K562 (cell line): ENCODE measurements around the gene SRRD. TPM values are rescaled to one million over a fixed set of nuclear protein-coding genes. Genes with fewer than 3 reads are reported as not detected.

Source experiments
- HNRNPLL ChIP-seq: fragments of 200-400 bp; formaldehyde crosslinking; IDR thresholded peaks from 2 replicates; pipeline ENCODE4 v1.6.1; 2017; ENCODE audit warnings: low read length, low read depth, mild to moderate bottlenecking; ENCODE audit not compliant: poor library complexity, severe bottlenecking
- RBM22 ChIP-seq: fragments of 200-400 bp; formaldehyde crosslinking; IDR thresholded peaks from 2 replicates; pipeline ENCODE4 v1.6.1; 2018; ENCODE audit warnings: low read length, low read depth; ENCODE audit not compliant: poor library complexity, severe bottlenecking
- polyA plus RNA-seq, 8 experiments: library from polyadenylated mRNA; depleted of rRNA in 4 of 8; stranded (reverse) in 5 of 8; unstranded in 3 of 8; fragments of >200 nt; fragmentation: Nextera tagmentation in 2 of 8; fragmentation: Illumina TruSeq in 1 of 8; extraction: Ambion mirVana in 2 of 8; extraction: Trizol in 1 of 8; gene quantifications; 2 replicates each; pipeline versions ENCODE4 v1.2.1 to v1.2.3, GENCODE V29; 2011 to 2014; ENCODE audit warnings: inconsistent platforms in 1 of 8, missing spikeins in 1 of 8
- total RNA-seq, 7 experiments: library from RNA; depleted of rRNA in 6 of 7; stranded (reverse); fragments of >200 nt in 6 of 7; fragmentation: Illumina TruSeq in 2 of 7; extraction: Trizol in 2 of 7; gene quantifications; 2 replicates each; pipeline versions ENCODE4 v1.2.1 to v1.2.3, GENCODE V29; 2011 to 2021; ENCODE audit warnings: low replicate concordance in 1 of 7
- TF ChIP-seq, protein P1 (sequence below), 2 experiments: fragments of 450-650 bp in 1 of 2; sonication (generic) in 1 of 2; formaldehyde crosslinking in 1 of 2; IDR thresholded peaks; 2 replicates each; pipeline versions ENCODE4 v1.7.1 to v1.9.0; 2016 to 2022; ENCODE audit warnings: inconsistent platforms in 1 of 2, mild to moderate bottlenecking in 1 of 2, missing genetic modification reagents in 1 of 2
- TF ChIP-seq, protein P2 (sequence below): sonication (generic); formaldehyde crosslinking; IDR thresholded peaks from 2 replicates; pipeline ENCODE4 v1.8.0; 2022; ENCODE audit warnings: mild to moderate bottlenecking, missing genetic modification reagents

SRRD gene
- total and polyA plus RNA-seq, 9 of the 15 experiments (the other 6 are each of a cell fraction or from before 2014, with no cell fraction given): 4.9 to 59.4 (median 34.4) TPM

DNA sequence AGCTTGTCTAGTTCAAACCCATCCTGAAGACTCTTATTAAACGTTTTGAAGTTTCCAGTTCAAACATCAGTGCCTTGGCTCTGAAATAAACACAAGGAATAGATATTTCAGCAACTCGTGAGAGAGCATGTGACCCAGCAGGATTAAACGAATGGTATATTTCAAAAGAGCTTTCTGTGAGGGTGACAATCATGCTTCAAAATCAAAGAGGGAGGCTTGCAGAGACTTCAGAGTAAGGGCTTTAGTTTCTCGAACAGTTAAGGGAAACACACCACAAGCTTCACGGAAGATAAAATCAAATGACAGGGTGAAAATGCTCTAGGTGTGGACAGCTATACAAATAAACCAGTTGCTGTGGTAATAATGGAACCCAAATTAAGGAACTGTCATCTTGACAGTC lies 1.5 kb upstream of the SRRD start (continued):
- TF ChIP-seq, protein P1, sequence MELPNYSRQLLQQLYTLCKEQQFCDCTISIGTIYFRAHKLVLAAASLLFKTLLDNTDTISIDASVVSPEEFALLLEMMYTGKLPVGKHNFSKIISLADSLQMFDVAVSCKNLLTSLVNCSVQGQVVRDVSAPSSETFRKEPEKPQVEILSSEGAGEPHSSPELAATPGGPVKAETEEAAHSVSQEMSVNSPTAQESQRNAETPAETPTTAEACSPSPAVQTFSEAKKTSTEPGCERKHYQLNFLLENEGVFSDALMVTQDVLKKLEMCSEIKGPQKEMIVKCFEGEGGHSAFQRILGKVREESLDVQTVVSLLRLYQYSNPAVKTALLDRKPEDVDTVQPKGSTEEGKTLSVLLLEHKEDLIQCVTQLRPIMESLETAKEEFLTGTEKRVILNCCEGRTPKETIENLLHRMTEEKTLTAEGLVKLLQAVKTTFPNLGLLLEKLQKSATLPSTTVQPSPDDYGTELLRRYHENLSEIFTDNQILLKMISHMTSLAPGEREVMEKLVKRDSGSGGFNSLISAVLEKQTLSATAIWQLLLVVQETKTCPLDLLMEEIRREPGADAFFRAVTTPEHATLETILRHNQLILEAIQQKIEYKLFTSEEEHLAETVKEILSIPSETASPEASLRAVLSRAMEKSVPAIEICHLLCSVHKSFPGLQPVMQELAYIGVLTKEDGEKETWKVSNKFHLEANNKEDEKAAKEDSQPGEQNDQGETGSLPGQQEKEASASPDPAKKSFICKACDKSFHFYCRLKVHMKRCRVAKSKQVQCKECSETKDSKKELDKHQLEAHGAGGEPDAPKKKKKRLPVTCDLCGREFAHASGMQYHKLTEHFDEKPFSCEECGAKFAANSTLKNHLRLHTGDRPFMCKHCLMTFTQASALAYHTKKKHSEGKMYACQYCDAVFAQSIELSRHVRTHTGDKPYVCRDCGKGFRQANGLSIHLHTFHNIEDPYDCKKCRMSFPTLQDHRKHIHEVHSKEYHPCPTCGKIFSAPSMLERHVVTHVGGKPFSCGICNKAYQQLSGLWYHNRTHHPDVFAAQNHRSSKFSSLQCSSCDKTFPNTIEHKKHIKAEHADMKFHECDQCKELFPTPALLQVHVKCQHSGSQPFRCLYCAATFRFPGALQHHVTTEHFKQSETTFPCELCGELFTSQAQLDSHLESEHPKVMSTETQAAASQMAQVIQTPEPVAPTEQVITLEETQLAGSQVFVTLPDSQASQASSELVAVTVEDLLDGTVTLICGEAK (IDR thresholded peaks at IDR 0.05): no peak
- TF ChIP-seq, protein P1 (CRISPR knock-in tag; IDR thresholded peaks at IDR 0.05): no peak
- TF ChIP-seq RBM22 (no peak), HNRNPLL (no peak)
- TF ChIP-seq, protein P2, sequence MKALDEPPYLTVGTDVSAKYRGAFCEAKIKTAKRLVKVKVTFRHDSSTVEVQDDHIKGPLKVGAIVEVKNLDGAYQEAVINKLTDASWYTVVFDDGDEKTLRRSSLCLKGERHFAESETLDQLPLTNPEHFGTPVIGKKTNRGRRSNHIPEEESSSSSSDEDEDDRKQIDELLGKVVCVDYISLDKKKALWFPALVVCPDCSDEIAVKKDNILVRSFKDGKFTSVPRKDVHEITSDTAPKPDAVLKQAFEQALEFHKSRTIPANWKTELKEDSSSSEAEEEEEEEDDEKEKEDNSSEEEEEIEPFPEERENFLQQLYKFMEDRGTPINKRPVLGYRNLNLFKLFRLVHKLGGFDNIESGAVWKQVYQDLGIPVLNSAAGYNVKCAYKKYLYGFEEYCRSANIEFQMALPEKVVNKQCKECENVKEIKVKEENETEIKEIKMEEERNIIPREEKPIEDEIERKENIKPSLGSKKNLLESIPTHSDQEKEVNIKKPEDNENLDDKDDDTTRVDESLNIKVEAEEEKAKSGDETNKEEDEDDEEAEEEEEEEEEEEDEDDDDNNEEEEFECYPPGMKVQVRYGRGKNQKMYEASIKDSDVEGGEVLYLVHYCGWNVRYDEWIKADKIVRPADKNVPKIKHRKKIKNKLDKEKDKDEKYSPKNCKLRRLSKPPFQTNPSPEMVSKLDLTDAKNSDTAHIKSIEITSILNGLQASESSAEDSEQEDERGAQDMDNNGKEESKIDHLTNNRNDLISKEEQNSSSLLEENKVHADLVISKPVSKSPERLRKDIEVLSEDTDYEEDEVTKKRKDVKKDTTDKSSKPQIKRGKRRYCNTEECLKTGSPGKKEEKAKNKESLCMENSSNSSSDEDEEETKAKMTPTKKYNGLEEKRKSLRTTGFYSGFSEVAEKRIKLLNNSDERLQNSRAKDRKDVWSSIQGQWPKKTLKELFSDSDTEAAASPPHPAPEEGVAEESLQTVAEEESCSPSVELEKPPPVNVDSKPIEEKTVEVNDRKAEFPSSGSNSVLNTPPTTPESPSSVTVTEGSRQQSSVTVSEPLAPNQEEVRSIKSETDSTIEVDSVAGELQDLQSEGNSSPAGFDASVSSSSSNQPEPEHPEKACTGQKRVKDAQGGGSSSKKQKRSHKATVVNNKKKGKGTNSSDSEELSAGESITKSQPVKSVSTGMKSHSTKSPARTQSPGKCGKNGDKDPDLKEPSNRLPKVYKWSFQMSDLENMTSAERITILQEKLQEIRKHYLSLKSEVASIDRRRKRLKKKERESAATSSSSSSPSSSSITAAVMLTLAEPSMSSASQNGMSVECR (CRISPR knock-in tag): no peak
